Measurements from ENCODE around the gene PHRF1. TPM values are rescaled to one million over a fixed set of nuclear protein-coding genes. Genes with fewer than 3 reads are reported as not detected.

PHRF1 gene
- total RNA-seq, 2 donors from 2014 or later, result 12.4 to 14.2 TPM

GRCh38 chr11:537622-538430 is 38.4 kb upstream of the PHRF1 start:
- DNase-seq (ENCODE audit: low spot score), result no peak
- no peaks in the 10 kb centered on the region for H3K27me3 ChIP-seq
- TF ChIP-seq CTCF (IDR thresholded peaks at IDR 0.05), result no peak
- peaks cover 0 to 39% of the 10 kb centered on the region in 2 donors for H3K4me1 ChIP-seq
- H3K4me3 ChIP-seq, result peak overlapping the region; percentile 26 to 88
- H3K36me3 ChIP-seq, result peaks cover 11% of the 10 kb centered on the region
- no peak overlapping the region for H3K27ac ChIP-seq
- no peaks in the 10 kb centered on the region for H3K9me3 ChIP-seq

GRCh38 chr11:538431-539051 is 37.7 kb upstream of the PHRF1 start:
- no peaks in the 10 kb centered on the region for H3K9me3 ChIP-seq
- H3K36me3 ChIP-seq, result peaks cover 4% of the 10 kb centered on the region
- H3K4me3 ChIP-seq, result no peak overlapping the region
- no peak for TF ChIP-seq CTCF (IDR thresholded peaks at IDR 0.05)
- no peaks in the 10 kb centered on the region for H3K27me3 ChIP-seq
- H3K27ac ChIP-seq, result no peak overlapping the region
- H3K4me1 ChIP-seq, result peaks cover 0 to 33% of the 10 kb centered on the region in 2 donors
- DNase-seq (ENCODE audit: low spot score), result no peak

- no peak for TF ChIP-seq CTCF (IDR thresholded peaks at IDR 0.05)
Measured at GRCh38 chr11:539971-540481, 36.2 kb upstream of the PHRF1 start.

GRCh38 chr11:540583-541432 is 35.5 kb upstream of the PHRF1 start:
- Histone ChIP-seq H3K4me1 (peaks cover 0 to 20% of the 10 kb centered on the region in 2 donors), H3K27me3 (no peaks in the 10 kb centered on the region), H3K9me3 (no peaks in the 10 kb centered on the region), H3K27ac (no peak overlapping the region), H3K36me3 (no peaks in the 10 kb centered on the region), H3K4me3 (no peak overlapping the region)
- DNase-seq (ENCODE audit: low spot score), result no peak
- TF ChIP-seq CTCF (IDR thresholded peaks at IDR 0.05), result no peak

More at GRCh38 chr11:539971-540481, 36.2 kb upstream of the PHRF1 start:
- peaks cover 0 to 20% of the 10 kb centered on the region in 2 donors for H3K4me1 ChIP-seq
- H3K36me3 ChIP-seq, result no peaks in the 10 kb centered on the region
- no peak for DNase-seq (ENCODE audit: low spot score)
- no peak overlapping the region for H3K4me3 ChIP-seq
- H3K27ac ChIP-seq, result no peak overlapping the region
- H3K9me3 ChIP-seq, result no peaks in the 10 kb centered on the region
- no peaks in the 10 kb centered on the region for H3K27me3 ChIP-seq

- H3K9me3 ChIP-seq, result no peaks in the 10 kb centered on the region
- no peak overlapping the region for H3K4me3 ChIP-seq
- TF ChIP-seq CTCF (IDR thresholded peaks at IDR 0.05), result no peak
- DNase-seq (ENCODE audit: low spot score), result no peak
- H3K4me1 ChIP-seq, result peaks cover 0 to 14% of the 10 kb centered on the region in 2 donors
- no peak overlapping the region for H3K27ac ChIP-seq
- no peaks in the 10 kb centered on the region for H3K36me3 ChIP-seq
- no peaks in the 10 kb centered on the region for H3K27me3 ChIP-seq
Measured at GRCh38 chr11:541433-541885, 34.8 kb upstream of the PHRF1 start.

Data from right atrium auricular region (tissue), 2 donors.